Head of caudate nucleus (tissue), 42 donors: Measurements from ENCODE around the gene CYFIP1.
A peak's percentile ranks its signal among the peaks of the same experiment; 100 is the strongest.

Experiments used
- DNase-seq, 42 donors: peaks; one replicate each; pipeline versions ENCODE4 v3.0.0 to v3.0.0-alpha.2; 2020 to 2021; ENCODE audit warnings: mixed read lengths in 7 of 42
- intact Hi-C: fragments of 100-400 bp; cut with DNase I; formaldehyde crosslinking; loops from one replicate; pipeline ENCODE4 v1.15.0; 2022

Gene CYFIP1

GRCh38 chr15:22973987-22974386 is 6.2 kb downstream of the CYFIP1 start:
- intact Hi-C loops = no loop called here

GRCh38 chr15:22973286-22973685 is 6.9 kb downstream of the CYFIP1 start:
- intact Hi-C loops = no loop called here
- peak in 10 of 42 donors; percentile 17 to 47 (median 34) for DNase-seq

More at GRCh38 chr15:22973987-22974386, 6.2 kb downstream of the CYFIP1 start:
- peak in 2 of 42 donors; percentile 17 to 39 for DNase-seq

- DNase-seq = no peak
- intact Hi-C loops = no loop called here
Observed at GRCh38 chr15:22969489-22969888, 10.7 kb downstream of the CYFIP1 start.

DNA sequence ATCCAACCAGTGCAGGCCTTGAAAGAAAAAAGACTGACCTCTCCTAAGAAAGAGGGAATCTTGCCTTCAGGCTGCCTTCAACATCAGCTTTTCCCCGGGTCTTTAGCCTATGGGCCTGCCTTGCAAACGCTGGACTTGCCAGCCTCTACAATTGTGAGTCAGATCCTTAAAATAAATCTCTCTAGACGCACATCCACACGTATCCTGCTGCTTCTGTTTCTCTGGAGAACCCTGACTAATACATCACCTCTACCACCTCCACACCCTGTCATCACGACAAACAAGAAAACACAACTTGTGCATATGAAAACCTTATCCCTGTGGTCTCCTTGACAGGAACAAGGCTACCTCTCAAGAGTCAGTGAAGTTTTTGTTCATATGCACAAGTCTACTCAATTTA is 11.8 kb downstream of the CYFIP1 start:
- intact Hi-C loops = no loop called here
- peak in 4 of 42 donors; percentile 4 to 19 (median 11) for DNase-seq

DNA sequence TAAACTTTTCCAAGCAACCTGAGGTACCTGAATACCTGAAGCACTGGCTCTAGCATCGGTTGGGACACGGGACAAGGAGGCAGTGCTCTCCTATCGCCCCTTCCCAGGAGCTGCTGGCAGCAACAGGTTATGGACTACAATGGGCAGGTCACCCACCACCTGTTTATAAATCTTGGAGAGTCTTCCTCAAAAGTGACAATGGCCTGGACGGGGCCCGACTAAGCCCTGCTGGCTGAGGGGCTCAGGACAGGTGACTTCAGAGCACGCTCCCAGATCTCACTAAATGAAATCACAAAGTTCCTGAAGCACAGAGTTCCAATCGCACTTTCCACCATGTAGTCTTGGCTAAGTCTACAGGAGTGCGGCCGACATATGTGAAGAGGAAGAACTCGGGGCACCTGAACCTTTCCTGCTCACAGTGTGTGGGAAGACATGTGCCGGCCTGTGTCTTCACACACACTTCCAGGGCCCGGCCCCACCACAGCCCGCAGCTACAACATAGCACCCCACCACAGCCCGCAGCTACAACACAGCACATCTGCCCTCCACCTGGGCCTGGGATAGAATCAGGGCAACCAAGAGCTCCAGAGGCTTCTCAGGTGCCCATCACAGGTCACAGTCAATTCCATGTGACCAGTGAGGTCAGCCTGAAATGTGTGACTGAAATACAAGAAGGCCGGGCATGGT is 12.9 kb downstream of the CYFIP1 start:
- intact Hi-C loops = no loop called here
- DNase-seq = peak in 4 of 42 donors; percentile 3 to 33 (median 12)

- intact Hi-C loops = no loop called here
- DNase-seq = peak in 4 of 42 donors; percentile 4 to 31 (median 16)
Observed at GRCh38 chr15:22966321-22967083, 13.7 kb downstream of the CYFIP1 start.

DNA sequence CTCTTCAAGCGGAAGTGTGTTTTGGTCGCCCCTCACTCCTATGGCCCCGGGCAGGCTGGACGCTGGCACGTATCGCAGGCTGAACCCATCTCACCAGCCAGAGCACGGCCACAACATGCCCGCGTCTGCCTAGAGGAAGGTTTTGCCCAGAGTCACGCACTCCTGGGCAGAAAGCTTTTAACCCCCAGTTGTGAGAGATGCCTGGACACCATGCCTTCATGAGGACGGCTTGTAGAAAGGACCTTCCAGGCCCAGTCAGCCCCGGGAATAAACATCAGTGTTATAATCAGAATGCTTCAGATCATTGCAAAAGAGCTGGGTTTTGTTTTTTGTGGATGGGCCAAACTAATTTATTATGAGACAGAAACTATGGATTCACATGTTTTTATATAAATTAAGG is 16.5 kb downstream of the CYFIP1 start:
- intact Hi-C loops = no loop called here
- peak in 4 of 42 donors; percentile 7 to 34 (median 22) for DNase-seq

DNA sequence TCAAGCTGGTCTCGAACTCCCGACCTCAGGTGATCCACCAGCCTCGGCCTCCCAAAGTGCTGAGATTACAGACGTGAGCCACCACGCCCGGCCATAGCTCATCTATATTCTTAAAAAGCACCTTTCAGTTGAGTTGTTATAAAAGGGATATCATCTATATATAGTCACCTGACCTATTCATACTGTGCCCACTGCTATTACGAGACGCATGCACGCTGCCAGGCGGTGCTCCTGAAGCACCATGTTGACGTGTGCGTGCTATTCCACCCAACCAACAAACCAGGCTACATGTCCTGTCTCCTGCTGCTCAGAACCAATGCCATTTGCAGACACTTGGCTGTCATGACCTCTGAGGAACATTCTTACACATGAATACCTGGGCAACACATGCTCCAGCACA is 17.6 kb downstream of the CYFIP1 start:
- DNase-seq = peak in 2 of 42 donors; percentile 4 to 5
- intact Hi-C loops = no loop called here

DNA sequence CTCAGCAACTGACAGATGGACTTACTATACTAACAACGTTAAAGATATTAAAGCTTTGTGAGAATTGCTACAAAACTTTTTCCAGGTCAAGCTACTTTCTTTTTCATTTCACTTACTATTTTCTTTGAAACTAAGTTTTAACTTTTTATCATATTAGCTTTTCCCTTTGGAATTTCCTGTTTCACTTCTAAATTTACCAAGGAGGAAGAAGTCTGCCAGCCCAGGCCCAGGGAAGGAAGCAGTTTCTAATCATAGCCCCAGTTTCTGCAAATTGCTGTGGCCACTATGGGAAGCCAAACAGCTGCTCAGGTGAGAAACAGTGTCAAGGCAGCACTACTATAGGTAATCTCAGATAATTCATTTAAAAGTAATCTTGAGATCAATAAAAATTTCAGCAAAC is 18.4 kb downstream of the CYFIP1 start:
- DNase-seq = peak in 4 of 42 donors; percentile 5 to 31 (median 16)
- intact Hi-C loops = no loop called here

GRCh38 chr15:22960556-22960955 is 19.6 kb downstream of the CYFIP1 start:
- intact Hi-C loops = no loop called here
- peak in 6 of 42 donors; percentile 1 to 26 (median 13) for DNase-seq

DNA sequence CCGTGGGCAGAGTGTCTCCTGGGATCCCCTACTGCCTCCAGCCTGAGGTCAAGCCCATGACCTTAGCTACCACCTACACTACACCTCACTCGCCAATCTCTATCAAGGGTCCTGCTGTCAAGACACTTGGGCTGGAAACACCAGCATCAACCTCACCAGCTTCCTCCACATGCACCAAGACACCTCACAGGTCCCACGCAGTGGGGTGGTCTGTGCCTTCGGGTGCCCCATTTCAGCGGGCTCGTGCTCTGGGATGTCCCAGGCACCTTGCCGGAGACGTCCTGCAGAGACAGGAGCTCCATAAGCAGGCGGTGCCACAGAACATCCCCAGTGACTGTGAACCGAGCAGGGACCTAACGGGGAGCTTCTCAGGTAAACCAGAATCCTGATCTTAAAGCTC is 20.0 kb downstream of the CYFIP1 start:
- DNase-seq = peak in 5 of 42 donors; percentile 4 to 20 (median 8)
- intact Hi-C loops = no loop called here

- intact Hi-C loops = no loop called here
- DNase-seq = peak in 3 of 42 donors; percentile 6 to 15 (median 9)
Observed at GRCh38 chr15:22959321-22960101, 20.7 kb downstream of the CYFIP1 start.

- intact Hi-C loops = no loop called here
- DNase-seq = peak in 3 of 42 donors; percentile 5 to 14 (median 7)
Observed at GRCh38 chr15:22958487-22959280, 21.5 kb downstream of the CYFIP1 start.

DNA sequence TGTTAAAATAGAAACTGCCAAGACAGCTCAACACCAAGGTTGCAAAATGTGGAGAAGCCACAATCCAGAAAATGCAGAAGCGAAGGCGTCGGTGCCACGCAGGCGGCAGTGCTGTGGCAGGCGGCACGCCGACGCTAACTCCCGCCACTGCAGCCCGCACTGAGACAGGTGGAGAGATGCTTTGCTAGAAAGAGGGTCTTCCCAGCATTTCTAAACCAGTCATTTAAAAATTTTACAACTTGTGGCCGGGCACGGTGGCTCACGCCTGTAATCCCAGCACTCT is 23.2 kb downstream of the CYFIP1 start:
- DNase-seq = peak in 7 of 42 donors; percentile 23 to 53 (median 42)
- intact Hi-C loops = no loop called here

DNA sequence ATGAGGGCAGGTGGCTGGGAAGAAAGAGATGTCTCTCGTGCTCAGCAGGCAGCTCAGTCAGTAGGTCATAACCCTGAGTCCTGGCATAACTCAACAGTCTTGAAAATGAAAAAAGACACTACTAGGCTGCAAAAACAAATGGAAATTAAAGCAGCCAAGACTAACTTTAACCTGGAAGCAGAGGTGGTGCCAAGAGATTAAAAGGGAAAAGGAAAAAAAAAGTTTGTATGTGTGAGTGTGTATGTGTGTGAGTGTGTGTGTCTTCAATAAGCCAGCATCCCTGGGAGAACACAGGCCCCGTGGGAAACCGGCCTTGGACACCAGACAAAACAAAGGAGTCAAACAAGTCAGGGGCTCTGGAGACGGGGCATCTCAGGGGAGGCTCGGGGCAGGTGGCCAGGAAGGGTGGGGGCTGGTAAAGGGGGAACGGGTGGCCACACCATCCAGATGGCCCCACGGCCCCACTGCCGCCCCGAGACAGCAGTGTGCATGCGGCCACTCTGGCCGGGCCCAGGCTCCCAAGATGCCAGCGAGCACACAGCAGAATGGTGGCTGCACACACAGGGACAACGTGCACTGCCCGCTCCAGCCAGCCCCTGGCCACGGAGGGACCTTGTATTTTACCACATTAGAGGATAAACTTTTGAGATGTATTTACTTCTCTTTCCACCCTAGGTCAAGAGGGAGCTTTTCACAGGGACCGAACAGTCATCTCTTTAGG is 23.8 kb downstream of the CYFIP1 start:
- intact Hi-C loops = no loop called here
- DNase-seq = peak in 29 of 42 donors; percentile 26 to 73 (median 48)

- intact Hi-C loops = no loop called here
- peak in 2 of 42 donors; percentile 27 to 34 for DNase-seq
Observed at GRCh38 chr15:22955544-22956119, 24.5 kb downstream of the CYFIP1 start.

GRCh38 chr15:22954798-22955543 is 25.2 kb downstream of the CYFIP1 start:
- peak in 1 of 42 donors; percentile 25 for DNase-seq
- intact Hi-C loops = no loop called here
